Gastrocnemius medialis (tissue), 4 donors: ENCODE measurements around the gene TMCO6.

Source experiments
- POLR2A ChIP-seq, 2 donors: fragments of 450-650 bp; IDR thresholded peaks; one replicate each; pipeline ENCODE4 v1.6.1; 2017; ENCODE audit warnings: antibody characterized with exemption in 2 of 2, mild to moderate bottlenecking in 2 of 2, moderate library complexity in 2 of 2
- TF ChIP-seq, protein P1 (sequence below), 5 experiments: fragments of 450-650 bp in 3 of 5; fragments of 200-600 bp in 2 of 5; sonication (generic) in 2 of 5; IDR thresholded peaks in 4 of 5; conservative IDR thresholded peaks in 1 of 5; 1 replicate in 4 of 5; 2 replicates in 1 of 5; pipeline ENCODE4 v1.5.1; 2016 to 2019; ENCODE audit warnings: antibody characterized with exemption in 5 of 5, mild to moderate bottlenecking in 3 of 5, moderate library complexity in 3 of 5

DNA sequence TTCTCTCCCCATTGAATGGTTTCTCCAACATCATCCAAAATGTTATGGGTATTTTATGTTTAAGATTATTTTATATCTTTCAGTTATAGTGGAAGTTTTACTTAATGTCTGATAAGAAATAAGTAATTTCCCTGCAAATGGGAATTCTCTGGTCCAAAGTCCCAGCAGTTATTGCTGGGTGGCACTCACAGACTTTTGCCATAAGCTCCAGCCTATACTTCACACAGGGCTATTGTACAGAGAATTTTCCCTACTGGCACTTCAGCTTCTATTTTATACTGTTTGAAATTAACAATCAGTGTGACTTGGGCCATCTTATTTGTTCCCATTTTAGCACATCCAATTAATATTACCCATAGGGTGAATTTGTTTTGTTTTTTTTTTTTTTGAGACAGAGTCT, 39.2 kb upstream of the TMCO6 start:
- TF ChIP-seq, protein P1, sequence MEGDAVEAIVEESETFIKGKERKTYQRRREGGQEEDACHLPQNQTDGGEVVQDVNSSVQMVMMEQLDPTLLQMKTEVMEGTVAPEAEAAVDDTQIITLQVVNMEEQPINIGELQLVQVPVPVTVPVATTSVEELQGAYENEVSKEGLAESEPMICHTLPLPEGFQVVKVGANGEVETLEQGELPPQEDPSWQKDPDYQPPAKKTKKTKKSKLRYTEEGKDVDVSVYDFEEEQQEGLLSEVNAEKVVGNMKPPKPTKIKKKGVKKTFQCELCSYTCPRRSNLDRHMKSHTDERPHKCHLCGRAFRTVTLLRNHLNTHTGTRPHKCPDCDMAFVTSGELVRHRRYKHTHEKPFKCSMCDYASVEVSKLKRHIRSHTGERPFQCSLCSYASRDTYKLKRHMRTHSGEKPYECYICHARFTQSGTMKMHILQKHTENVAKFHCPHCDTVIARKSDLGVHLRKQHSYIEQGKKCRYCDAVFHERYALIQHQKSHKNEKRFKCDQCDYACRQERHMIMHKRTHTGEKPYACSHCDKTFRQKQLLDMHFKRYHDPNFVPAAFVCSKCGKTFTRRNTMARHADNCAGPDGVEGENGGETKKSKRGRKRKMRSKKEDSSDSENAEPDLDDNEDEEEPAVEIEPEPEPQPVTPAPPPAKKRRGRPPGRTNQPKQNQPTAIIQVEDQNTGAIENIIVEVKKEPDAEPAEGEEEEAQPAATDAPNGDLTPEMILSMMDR (IDR thresholded peaks at IDR 0.05 in 4 of 5, conservative IDR thresholded peaks at IDR 0.05 in 1 of 5) = no peak
- TF ChIP-seq POLR2A (IDR thresholded peaks at IDR 0.05) = no peak
